ENCODE measurements around the gene WDR11.

GRCh38 chr10:120938822-120939221 lies 87.7 kb downstream of the WDR11 start:
- TF ChIP-seq CTCF (IDR thresholded peaks at IDR 0.05) (no peak), EP300 (IDR thresholded peaks at IDR 0.05) (no peak)

All from esophagus muscularis mucosa (tissue), 3 donors.